Stimulated activated CD8-positive, alpha-beta memory T cell treated with anti-CD3 and anti-CD28 coated beads, Interleukin-7, amount 100 ng/mL, for 4 hours (primary cell): ENCODE measurements around the gene PRDX2.

ENCODE experiments used
- DNase-seq, 2 donors: peaks; one replicate each; pipeline ENCODE4 v3.0.0-alpha.2; 2020; ENCODE audit warnings: low read depth in 2 of 2

PRDX2 gene

DNA sequence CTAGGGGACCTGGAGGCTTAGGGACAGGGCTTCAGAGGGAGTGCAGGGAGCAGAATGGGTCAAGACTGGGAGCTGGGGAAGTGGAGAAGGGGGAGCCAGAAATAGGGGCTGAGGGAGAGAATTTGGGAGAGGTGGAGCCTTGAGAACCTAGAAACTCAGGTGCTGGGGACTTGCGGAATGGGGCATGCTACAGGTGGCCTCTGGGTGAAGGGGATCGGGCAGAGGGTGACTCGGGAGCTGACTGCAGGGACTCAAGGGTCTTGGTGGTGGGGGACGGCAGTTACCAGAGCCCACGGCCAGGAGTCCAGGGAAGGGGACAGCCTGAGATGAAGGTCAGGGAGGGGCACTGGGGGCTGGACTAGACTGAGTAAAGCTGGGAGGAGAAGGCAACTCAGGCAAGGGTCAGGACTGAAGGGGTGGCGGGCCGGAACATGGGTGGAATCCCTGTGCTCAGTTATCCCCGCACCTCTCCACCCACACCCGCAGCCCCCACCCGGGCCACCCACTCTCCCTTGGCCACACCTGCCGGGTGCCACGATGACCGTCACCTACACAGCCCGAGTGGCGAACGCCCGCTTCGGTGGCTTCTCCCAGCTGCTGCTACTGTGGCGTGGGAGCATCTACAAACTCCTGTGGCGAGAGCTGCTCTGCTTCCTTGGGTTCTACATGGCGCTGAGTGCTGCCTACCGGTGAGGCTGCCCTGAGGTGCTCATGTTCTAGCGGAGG is 49.4 kb downstream of the PRDX2 start:
- no peak for DNase-seq

DNA sequence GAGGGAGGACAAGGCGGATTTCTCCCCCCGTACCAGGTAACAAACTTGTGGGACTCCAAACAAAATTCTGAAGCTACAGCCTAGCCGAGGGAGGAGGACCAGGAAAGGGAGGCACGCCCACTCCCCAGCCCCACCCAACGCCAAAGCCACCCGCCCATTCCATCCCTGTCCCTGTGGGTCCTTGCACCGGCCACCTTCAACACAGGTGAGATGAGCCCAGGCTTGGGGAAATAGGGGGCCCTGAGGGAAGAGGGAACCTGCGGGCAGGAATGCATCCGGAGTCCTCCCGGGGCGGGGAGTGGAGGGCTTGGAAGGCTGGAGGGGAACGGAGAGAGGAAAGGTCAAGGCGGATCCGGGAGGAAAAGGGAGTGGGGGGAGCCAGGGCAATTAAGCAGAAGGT is 50.0 kb downstream of the PRDX2 start, which contains the start of gene BEST2:
TSS of gene BEST2 (plus strand) at position 157 of the 400 bp plus-strand sequence. CDS start 802 bp downstream, outside the sequence.
- DNase-seq = no peak

DNA sequence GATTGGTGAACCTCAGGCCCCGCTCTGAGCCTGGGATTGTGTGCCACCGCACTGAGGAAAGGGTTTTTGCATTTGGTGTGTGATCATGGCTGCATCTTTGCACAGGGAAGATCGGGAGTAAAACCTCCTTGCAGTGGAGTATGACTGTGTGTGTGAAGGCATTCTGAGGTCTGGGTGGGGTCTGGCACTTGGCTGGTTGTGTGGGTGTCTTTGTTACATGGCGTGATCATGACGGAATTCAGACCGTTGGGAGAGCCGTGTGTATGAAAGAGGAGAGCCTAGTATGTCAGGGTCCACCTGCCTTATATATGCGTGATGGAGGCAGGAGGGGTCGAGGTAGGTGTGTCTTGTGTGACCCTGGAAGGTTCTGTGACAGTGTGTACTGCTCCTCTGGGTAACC is 50.7 kb downstream of the PRDX2 start:
- DNase-seq = no peak

DNA sequence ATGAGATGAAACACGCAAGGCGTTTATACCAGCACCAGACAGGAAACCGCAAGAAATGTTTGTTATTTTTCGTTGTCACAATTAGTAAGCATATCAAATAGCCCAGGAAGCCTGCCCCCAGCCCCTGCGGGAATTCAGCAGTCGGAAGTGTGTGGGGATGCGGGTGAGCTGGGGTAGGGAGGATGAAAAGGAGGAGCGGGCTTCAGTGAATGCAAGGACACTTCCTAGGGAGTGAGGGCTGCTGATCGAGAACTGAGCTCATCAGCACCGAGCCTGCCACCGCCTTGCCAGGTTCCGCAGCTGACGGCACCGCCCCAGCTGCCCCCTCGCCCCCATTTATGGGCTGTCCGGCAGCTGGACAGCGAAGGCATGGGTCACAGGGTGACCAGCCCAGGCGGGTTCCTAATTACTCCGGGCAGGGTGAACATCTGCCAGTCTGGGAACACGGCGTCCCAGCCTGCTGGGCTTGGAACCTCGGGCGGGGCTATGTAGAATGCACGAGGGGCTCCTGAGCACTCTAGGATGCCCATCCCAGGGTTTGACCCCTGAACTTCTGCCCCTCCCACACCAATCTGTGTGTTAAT is 51.6 kb downstream of the PRDX2 start:
- DNase-seq = no peak

DNA sequence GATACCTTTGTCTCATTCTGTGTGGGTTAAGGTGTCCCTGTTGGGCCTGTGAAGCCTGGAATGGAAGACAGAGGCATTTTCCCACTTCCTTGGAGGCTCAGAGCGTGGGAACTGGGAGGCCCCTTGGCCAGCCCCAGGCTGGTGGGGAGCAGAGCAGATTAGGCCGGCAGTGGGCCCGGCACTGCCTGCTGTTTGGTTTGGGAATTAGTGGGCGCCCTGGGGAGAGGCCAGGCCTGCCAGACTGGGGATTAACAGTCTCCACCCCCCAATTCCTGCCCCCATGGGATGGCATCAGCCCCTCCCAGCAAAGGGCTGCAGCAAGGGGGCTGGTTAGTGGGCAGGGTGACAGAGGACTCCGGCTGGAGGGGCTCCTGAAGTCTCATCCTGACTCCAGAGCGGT is 53.1 kb downstream of the PRDX2 start:
- DNase-seq = no peak
